ENCODE data around the gene TMEM202.

DNA sequence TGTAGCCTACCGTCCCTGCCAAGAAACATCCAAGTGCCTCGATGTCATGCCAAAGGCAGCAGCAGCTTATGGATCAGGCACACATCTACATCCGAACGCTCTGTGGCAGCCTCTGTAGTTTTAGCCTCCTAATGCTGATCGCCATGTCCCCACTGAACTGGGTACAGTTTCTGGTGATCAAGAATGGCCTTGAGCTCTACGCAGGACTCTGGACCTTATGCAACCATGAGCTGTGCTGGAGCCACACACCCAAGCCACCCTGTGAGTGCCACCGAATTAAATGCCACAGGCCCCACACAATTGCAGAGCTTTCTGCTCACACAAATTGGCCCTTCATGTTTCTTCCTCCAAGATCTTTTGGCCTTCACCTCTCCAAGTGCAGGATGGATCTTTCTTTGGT, 543 bp downstream of the TMEM202 start:
- TF ChIP-seq CTCF (IDR thresholded peaks at IDR 0.05 in 2 of 3, conservative IDR thresholded peaks at IDR 0.05 in 1 of 3; ENCODE audit: control insufficient read depth in 2 of 3, extremely low read depth in 1 of 3, insufficient read depth in 1 of 3, low read depth in 3 of 3, low read length in 3 of 3) (no peak), SMC3 (IDR thresholded peaks at IDR 0.05; ENCODE audit: borderline replicate concordance, low read length) (no peak), ELK1 (IDR thresholded peaks at IDR 0.05; ENCODE audit: low read depth, low read length) (no peak), HDAC2 (IDR thresholded peaks at IDR 0.05) (no peak), SUZ12 (IDR thresholded peaks at IDR 0.05; ENCODE audit: unreplicated experiment) (no peak), BCL3 (IDR thresholded peaks at IDR 0.05; ENCODE audit: borderline replicate concordance, insufficient read depth, low read depth, low read length, poor library complexity, severe bottlenecking) (no peak), EP300 (IDR thresholded peaks at IDR 0.05; ENCODE audit: borderline replicate concordance in 1 of 2, control insufficient read depth in 1 of 2, low read depth in 2 of 2, low read length in 2 of 2) (no peak), POLR2AphosphoS5 (IDR thresholded peaks at IDR 0.05; ENCODE audit: low read length) (no peak)
- TF ChIP-seq, protein P1, sequence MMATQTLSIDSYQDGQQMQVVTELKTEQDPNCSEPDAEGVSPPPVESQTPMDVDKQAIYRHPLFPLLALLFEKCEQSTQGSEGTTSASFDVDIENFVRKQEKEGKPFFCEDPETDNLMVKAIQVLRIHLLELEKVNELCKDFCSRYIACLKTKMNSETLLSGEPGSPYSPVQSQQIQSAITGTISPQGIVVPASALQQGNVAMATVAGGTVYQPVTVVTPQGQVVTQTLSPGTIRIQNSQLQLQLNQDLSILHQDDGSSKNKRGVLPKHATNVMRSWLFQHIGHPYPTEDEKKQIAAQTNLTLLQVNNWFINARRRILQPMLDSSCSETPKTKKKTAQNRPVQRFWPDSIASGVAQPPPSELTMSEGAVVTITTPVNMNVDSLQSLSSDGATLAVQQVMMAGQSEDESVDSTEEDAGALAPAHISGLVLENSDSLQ (IDR thresholded peaks at IDR 0.05) = no peak

Data from GM12878 (cell line).